GM21717 (cell line): Measurements from ENCODE around the gene EIF5A2.

Experiments
- ATAC-seq: cut with Tn5 transposase; IDR thresholded peaks from one replicate; pipeline ENCODE4 v1.9.1; 2021; ENCODE audit warnings: mild to moderate bottlenecking, moderate library complexity; ENCODE audit not compliant: unreplicated experiment

Gene EIF5A2

GRCh38 chr3:170862618-170863374, 45.6 kb downstream of the EIF5A2 start:
- no peak for ATAC-seq

GRCh38 chr3:170858599-170858998, 49.8 kb downstream of the EIF5A2 start:
- ATAC-seq = no peak

GRCh38 chr3:170852324-170852723, 56.1 kb downstream of the EIF5A2 start:
- no peak for ATAC-seq

GRCh38 chr3:170848292-170848917, 60.0 kb downstream of the EIF5A2 start:
- no peak for ATAC-seq

GRCh38 chr3:170844377-170844776, 64.1 kb downstream of the EIF5A2 start:
- no peak for ATAC-seq

GRCh38 chr3:170840291-170840859, 68.1 kb downstream of the EIF5A2 start:
- ATAC-seq = no peak

GRCh38 chr3:170839518-170840100, 68.8 kb downstream of the EIF5A2 start:
- ATAC-seq = no peak
